Type B pancreatic cell (in vitro differentiated cells): ENCODE results near the gene PTPN1. TPM values are rescaled to one million over a fixed set of nuclear protein-coding genes. Genes with fewer than 3 reads are reported as not detected.

Source experiments
- DNase-seq: peaks from one replicate; pipeline ENCODE4 v3.0.0; 2021; ENCODE audit warnings: mixed read lengths; ENCODE audit not compliant: unreplicated experiment; ENCODE audit errors: extremely low spot score
- H3K27ac Mint-ChIP-seq: 2 replicates; pipeline ENCODE4 v1.8.0; 2021; ENCODE audit warnings: mild to moderate bottlenecking, mixed read lengths
- H3K27me3 Mint-ChIP-seq: 2 replicates; pipeline ENCODE4 v1.8.0; 2021; ENCODE audit warnings: mixed read lengths
- H3K36me3 Mint-ChIP-seq: 2 replicates; pipeline ENCODE4 v1.8.0; 2021; ENCODE audit warnings: mixed read lengths
- H3K4me1 Mint-ChIP-seq: one replicate; pipeline ENCODE4 v1.8.0; 2021; ENCODE audit warnings: mixed read lengths; ENCODE audit not compliant: unreplicated experiment
- H3K4me3 Mint-ChIP-seq: 2 replicates; pipeline ENCODE4 v1.8.0; 2021; ENCODE audit warnings: mild to moderate bottlenecking, mixed read lengths
- H3K9me3 Mint-ChIP-seq: 2 replicates; pipeline ENCODE4 v1.8.0; 2021; ENCODE audit warnings: mixed read lengths
- CTCF ChIP-seq: fragments of 200-600 bp; sonication (generic); conservative IDR thresholded peaks from 2 replicates; pipeline ENCODE4 v1.5.0; 2021; ENCODE audit warnings: antibody characterized with exemption, mild to moderate bottlenecking
- total RNA-seq: library from RNA; stranded (reverse); gene quantifications from 2 replicates; pipeline ENCODE4 v1.2.1, GENCODE V29; 2021; ENCODE audit warnings: low replicate concordance

PTPN1 gene
- total RNA-seq, 1 donor from 2014 or later = 27.6 TPM

GRCh38 chr20:50558483-50558925 is 48.3 kb downstream of the PTPN1 start:
- TF ChIP-seq CTCF = no peak
- Mint-ChIP-seq H3K4me3 (no peak overlapping the region), H3K4me1 (peaks cover 16% of the 10 kb centered on the region), H3K27me3 (no peaks in the 10 kb centered on the region), H3K27ac (no peak overlapping the region), H3K9me3 (no peaks in the 10 kb centered on the region), H3K36me3 (peaks cover 15% of the 10 kb centered on the region)
- DNase-seq = no peak

GRCh38 chr20:50559149-50559548 is 49.0 kb downstream of the PTPN1 start:
- peaks cover 16% of the 10 kb centered on the region for H3K4me1 Mint-ChIP-seq
- no peak overlapping the region for H3K27ac Mint-ChIP-seq
- H3K9me3 Mint-ChIP-seq = no peaks in the 10 kb centered on the region
- no peak for TF ChIP-seq CTCF
- no peak overlapping the region for H3K4me3 Mint-ChIP-seq
- no peak for DNase-seq
- H3K36me3 Mint-ChIP-seq = peaks cover 15% of the 10 kb centered on the region
- H3K27me3 Mint-ChIP-seq = no peaks in the 10 kb centered on the region

GRCh38 chr20:50559856-50560638 is 49.9 kb downstream of the PTPN1 start:
- no peak overlapping the region for H3K4me3 Mint-ChIP-seq
- H3K9me3 Mint-ChIP-seq = no peaks in the 10 kb centered on the region
- H3K4me1 Mint-ChIP-seq = peaks cover 20% of the 10 kb centered on the region
- DNase-seq = no peak
- TF ChIP-seq CTCF = no peak
- no peaks in the 10 kb centered on the region for H3K27me3 Mint-ChIP-seq
- peaks cover 19% of the 10 kb centered on the region for H3K36me3 Mint-ChIP-seq
- H3K27ac Mint-ChIP-seq = no peak overlapping the region

GRCh38 chr20:50560867-50561266 is 50.7 kb downstream of the PTPN1 start:
- H3K4me3 Mint-ChIP-seq = no peak overlapping the region
- DNase-seq = no peak
- H3K27me3 Mint-ChIP-seq = no peaks in the 10 kb centered on the region
- no peak for TF ChIP-seq CTCF
- H3K27ac Mint-ChIP-seq = peak overlapping the region; percentile 70
- H3K9me3 Mint-ChIP-seq = no peaks in the 10 kb centered on the region
- H3K4me1 Mint-ChIP-seq = peaks cover 23% of the 10 kb centered on the region
- peaks cover 21% of the 10 kb centered on the region for H3K36me3 Mint-ChIP-seq

- TF ChIP-seq CTCF = no peak
- peaks cover 23% of the 10 kb centered on the region for H3K4me1 Mint-ChIP-seq
- H3K27me3 Mint-ChIP-seq = no peaks in the 10 kb centered on the region
- H3K9me3 Mint-ChIP-seq = no peaks in the 10 kb centered on the region
- H3K27ac Mint-ChIP-seq = peak overlapping the region; percentile 70
- peaks cover 21% of the 10 kb centered on the region for H3K36me3 Mint-ChIP-seq
- DNase-seq = no peak
- H3K4me3 Mint-ChIP-seq = no peak overlapping the region
Observed at GRCh38 chr20:50561379-50562078, 51.3 kb downstream of the PTPN1 start.
